Left ventricle myocardium inferior (tissue), 1 donor: ENCODE measurements around the gene SHISA3. TPM values are rescaled to one million over a fixed set of nuclear protein-coding genes. Genes with fewer than 3 reads are reported as not detected.

ENCODE experiments used
- DNase-seq: peaks from one replicate; pipeline ENCODE4 v3.0.0-alpha.2; 2020
- H3K27ac ChIP-seq: fragments of 200-600 bp; replicated peaks from 2 replicates; pipeline ENCODE4 v1.8.0; 2021
- H3K27me3 ChIP-seq: fragments of 200-600 bp; 2 replicates; pipeline ENCODE4 v1.8.0; 2021; ENCODE audit warnings: low read depth
- H3K36me3 ChIP-seq: fragments of 200-600 bp; 2 replicates; pipeline ENCODE4 v1.8.0; 2021
- H3K4me1 ChIP-seq: fragments of 200-600 bp; 2 replicates; pipeline ENCODE4 v1.8.0; 2021
- H3K4me3 ChIP-seq: fragments of 200-600 bp; 2 replicates; pipeline ENCODE4 v1.8.0; 2021; ENCODE audit warnings: mild to moderate bottlenecking, moderate library complexity
- H3K9me3 ChIP-seq: fragments of 200-600 bp; replicated peaks from 2 replicates; pipeline ENCODE4 v1.8.0; 2021
- CTCF ChIP-seq: fragments of 200-600 bp; IDR thresholded peaks from 2 replicates; pipeline ENCODE4 v1.8.0; 2021; ENCODE audit warnings: antibody characterized with exemption, mild to moderate bottlenecking, borderline replicate concordance
- intact Hi-C: fragments of 100-400 bp; cut with micrococcal nuclease; formaldehyde crosslinking; loops from one replicate; pipeline ENCODE4 v1.11.0; 2022
- long read RNA-seq: library from polyadenylated mRNA; unstranded; transcript quantifications from one replicate; pipeline ENCODE4 v2.0.0, GENCODE V29; 2021
- total RNA-seq: library from RNA; stranded (reverse); fragmentation: NEBNext Ultra II Directional; extraction: Animal tissue kit (Norgen Biotek cat#: 25700); gene quantifications from one replicate; pipeline ENCODE4 v1.2.1, GENCODE V29; 2021
- donor health status: DM: no; HTN: yes; CAD: no; lungs with severe emphysema.

SHISA3 gene
- 8.1 TPM for total RNA-seq
- long read RNA-seq, transcript SHISA3-201 (2 exons, 1,971 nt), result major isoform, 18 of 20 reads
- long read RNA-seq, partial matches to known transcripts, result 2 of 20 reads
- long read RNA-seq, other reads (novel, unspliced or antisense), result 0 of 20 reads

GRCh38 chr4:42396752-42397634, at the start of gene SHISA3:
Gene SHISA3, plus strand, starts transcription at chr4:42397488. Its CDS starts 569 bp downstream, at chr4:42398057.
- Histone ChIP-seq H3K27ac (peak within 1 kb of the TSS; percentile 75), H3K9me3 (no peaks in the 10 kb centered on the region), H3K27me3 (peaks cover 46% of the 10 kb centered on the region), H3K4me3 (peak within 1 kb of the TSS; percentile 80), H3K36me3 (no peaks in the 10 kb centered on the region), H3K4me1 (peaks cover 36% of the 10 kb centered on the region)
- DNase-seq, result peak; percentile 56
- intact Hi-C loops, result no loop called here
- TF ChIP-seq CTCF, result no peak

DNA sequence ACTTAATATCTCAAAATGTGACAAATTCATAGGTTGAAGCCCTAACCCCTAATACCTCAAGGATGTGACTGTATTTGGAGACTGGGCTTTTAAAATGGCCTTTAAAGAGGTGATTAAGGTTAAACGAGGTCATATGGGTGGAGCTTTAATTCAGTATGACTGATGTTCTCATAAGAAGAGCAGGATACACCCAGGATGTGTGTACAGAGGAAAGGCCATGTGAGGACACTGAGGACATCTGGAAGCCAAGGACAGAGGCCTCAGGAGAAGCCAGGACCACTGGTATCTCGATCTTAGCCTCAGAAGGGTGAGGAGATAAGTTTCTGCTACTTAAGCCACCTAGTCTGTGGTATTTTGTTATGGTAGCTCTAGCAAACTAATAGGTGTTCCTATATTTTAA, 49.0 kb upstream of the SHISA3 start:
- Histone ChIP-seq H3K4me1 (peaks cover 19% of the 10 kb centered on the region), H3K9me3 (no peaks in the 10 kb centered on the region), H3K27me3 (no peaks in the 10 kb centered on the region), H3K27ac (peak overlapping the region; percentile 70), H3K4me3 (no peak overlapping the region), H3K36me3 (no peaks in the 10 kb centered on the region)
- DNase-seq, result no peak
- no peak for TF ChIP-seq CTCF
- intact Hi-C loops, result no loop called here

- no peak for DNase-seq
- Histone ChIP-seq H3K36me3 (no peaks in the 10 kb centered on the region), H3K27ac (peak overlapping the region; percentile 70), H3K4me1 (peaks cover 19% of the 10 kb centered on the region), H3K9me3 (no peaks in the 10 kb centered on the region), H3K4me3 (no peak overlapping the region), H3K27me3 (no peaks in the 10 kb centered on the region)
- no peak for TF ChIP-seq CTCF
- intact Hi-C loops, result no loop called here
Observed at GRCh38 chr4:42348692-42349091, 48.6 kb upstream of the SHISA3 start.

GRCh38 chr4:42350611-42351182, 46.6 kb upstream of the SHISA3 start:
- no peak for DNase-seq
- no peaks in the 10 kb centered on the region for H3K27me3 ChIP-seq
- H3K9me3 ChIP-seq, result no peaks in the 10 kb centered on the region
- TF ChIP-seq CTCF, result no peak
- H3K36me3 ChIP-seq, result no peaks in the 10 kb centered on the region
- H3K4me3 ChIP-seq, result no peak overlapping the region
- no peak overlapping the region for H3K27ac ChIP-seq
- intact Hi-C loops, result no loop called here
- peaks cover 19% of the 10 kb centered on the region for H3K4me1 ChIP-seq

- Histone ChIP-seq H3K36me3 (no peaks in the 10 kb centered on the region), H3K4me1 (peaks cover 19% of the 10 kb centered on the region), H3K9me3 (no peaks in the 10 kb centered on the region), H3K4me3 (no peak overlapping the region), H3K27ac (no peak overlapping the region), H3K27me3 (peaks cover 10% of the 10 kb centered on the region)
- intact Hi-C loops, result no loop called here
- no peak for TF ChIP-seq CTCF
- no peak for DNase-seq
Observed at GRCh38 chr4:42352049-42352448, 45.2 kb upstream of the SHISA3 start.
